Measurements from ENCODE around the gene DHX35. TPM values are rescaled to one million over a fixed set of nuclear protein-coding genes. Genes with fewer than 3 reads are reported as not detected.

The DHX35 gene
- total and polyA plus RNA-seq, 2 of the 13 experiments (the other 11 are each of a cell fraction or from before 2014, with no cell fraction given) = 25.8 to 28.7 TPM

GRCh38 chr20:38935285-38935684 lies 26.9 kb upstream of the DHX35 start (continued):
- TF ChIP-seq GATA4 (IDR thresholded peaks at IDR 0.05; ENCODE audit: borderline replicate concordance, low read depth) (no peak), ZBTB21 (CRISPR knock-in tag; IDR thresholded peaks at IDR 0.05) (no peak), ZNF629 (CRISPR knock-in tag; conservative IDR thresholded peaks at IDR 0.05) (no peak), ZNF678 (CRISPR knock-in tag; IDR thresholded peaks at IDR 0.05) (no peak), ELK4 (CRISPR knock-in tag; IDR thresholded peaks at IDR 0.05; ENCODE audit: borderline replicate concordance) (no peak), IKZF5 (CRISPR knock-in tag; IDR thresholded peaks at IDR 0.05) (no peak), NPAS2 (CRISPR knock-in tag; IDR thresholded peaks at IDR 0.05; ENCODE audit: borderline replicate concordance) (no peak), ZNF7 (CRISPR knock-in tag; IDR thresholded peaks at IDR 0.05) (no peak), GZF1 (CRISPR knock-in tag; IDR thresholded peaks at IDR 0.05) (no peak), JUN (CRISPR knock-in tag; IDR thresholded peaks at IDR 0.05) (no peak), IKZF4 (CRISPR knock-in tag; IDR thresholded peaks at IDR 0.05; ENCODE audit: borderline replicate concordance, low read depth, not compliant biosample characterization) (no peak), SOX6 (IDR thresholded peaks at IDR 0.05) (no peak), SOX6 (CRISPR knock-in tag; IDR thresholded peaks at IDR 0.05) (no peak), PRPF4 (IDR thresholded peaks at IDR 0.05; ENCODE audit: low read depth, low read length, poor library complexity, severe bottlenecking) (no peak), ZIK1 (CRISPR knock-in tag; IDR thresholded peaks at IDR 0.05; ENCODE audit: borderline replicate concordance, low read depth) (no peak), ZNF773 (CRISPR knock-in tag; IDR thresholded peaks at IDR 0.05; ENCODE audit: borderline replicate concordance) (no peak), ZNF749 (CRISPR knock-in tag; IDR thresholded peaks at IDR 0.05; ENCODE audit: borderline replicate concordance) (no peak), U2AF2 (IDR thresholded peaks at IDR 0.05; ENCODE audit: low read depth, low read length) (no peak)
- TF ChIP-seq, protein P1, sequence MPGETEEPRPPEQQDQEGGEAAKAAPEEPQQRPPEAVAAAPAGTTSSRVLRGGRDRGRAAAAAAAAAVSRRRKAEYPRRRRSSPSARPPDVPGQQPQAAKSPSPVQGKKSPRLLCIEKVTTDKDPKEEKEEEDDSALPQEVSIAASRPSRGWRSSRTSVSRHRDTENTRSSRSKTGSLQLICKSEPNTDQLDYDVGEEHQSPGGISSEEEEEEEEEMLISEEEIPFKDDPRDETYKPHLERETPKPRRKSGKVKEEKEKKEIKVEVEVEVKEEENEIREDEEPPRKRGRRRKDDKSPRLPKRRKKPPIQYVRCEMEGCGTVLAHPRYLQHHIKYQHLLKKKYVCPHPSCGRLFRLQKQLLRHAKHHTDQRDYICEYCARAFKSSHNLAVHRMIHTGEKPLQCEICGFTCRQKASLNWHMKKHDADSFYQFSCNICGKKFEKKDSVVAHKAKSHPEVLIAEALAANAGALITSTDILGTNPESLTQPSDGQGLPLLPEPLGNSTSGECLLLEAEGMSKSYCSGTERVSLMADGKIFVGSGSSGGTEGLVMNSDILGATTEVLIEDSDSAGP (CRISPR knock-in tag; IDR thresholded peaks at IDR 0.05; ENCODE audit: borderline replicate concordance) = no peak
- TF ChIP-seq, protein P2, sequence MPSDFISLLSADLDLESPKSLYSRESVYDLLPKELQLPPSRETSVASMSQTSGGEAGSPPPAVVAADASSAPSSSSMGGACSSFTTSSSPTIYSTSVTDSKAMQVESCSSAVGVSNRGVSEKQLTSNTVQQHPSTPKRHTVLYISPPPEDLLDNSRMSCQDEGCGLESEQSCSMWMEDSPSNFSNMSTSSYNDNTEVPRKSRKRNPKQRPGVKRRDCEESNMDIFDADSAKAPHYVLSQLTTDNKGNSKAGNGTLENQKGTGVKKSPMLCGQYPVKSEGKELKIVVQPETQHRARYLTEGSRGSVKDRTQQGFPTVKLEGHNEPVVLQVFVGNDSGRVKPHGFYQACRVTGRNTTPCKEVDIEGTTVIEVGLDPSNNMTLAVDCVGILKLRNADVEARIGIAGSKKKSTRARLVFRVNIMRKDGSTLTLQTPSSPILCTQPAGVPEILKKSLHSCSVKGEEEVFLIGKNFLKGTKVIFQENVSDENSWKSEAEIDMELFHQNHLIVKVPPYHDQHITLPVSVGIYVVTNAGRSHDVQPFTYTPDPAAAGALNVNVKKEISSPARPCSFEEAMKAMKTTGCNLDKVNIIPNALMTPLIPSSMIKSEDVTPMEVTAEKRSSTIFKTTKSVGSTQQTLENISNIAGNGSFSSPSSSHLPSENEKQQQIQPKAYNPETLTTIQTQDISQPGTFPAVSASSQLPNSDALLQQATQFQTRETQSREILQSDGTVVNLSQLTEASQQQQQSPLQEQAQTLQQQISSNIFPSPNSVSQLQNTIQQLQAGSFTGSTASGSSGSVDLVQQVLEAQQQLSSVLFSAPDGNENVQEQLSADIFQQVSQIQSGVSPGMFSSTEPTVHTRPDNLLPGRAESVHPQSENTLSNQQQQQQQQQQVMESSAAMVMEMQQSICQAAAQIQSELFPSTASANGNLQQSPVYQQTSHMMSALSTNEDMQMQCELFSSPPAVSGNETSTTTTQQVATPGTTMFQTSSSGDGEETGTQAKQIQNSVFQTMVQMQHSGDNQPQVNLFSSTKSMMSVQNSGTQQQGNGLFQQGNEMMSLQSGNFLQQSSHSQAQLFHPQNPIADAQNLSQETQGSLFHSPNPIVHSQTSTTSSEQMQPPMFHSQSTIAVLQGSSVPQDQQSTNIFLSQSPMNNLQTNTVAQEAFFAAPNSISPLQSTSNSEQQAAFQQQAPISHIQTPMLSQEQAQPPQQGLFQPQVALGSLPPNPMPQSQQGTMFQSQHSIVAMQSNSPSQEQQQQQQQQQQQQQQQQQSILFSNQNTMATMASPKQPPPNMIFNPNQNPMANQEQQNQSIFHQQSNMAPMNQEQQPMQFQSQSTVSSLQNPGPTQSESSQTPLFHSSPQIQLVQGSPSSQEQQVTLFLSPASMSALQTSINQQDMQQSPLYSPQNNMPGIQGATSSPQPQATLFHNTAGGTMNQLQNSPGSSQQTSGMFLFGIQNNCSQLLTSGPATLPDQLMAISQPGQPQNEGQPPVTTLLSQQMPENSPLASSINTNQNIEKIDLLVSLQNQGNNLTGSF (CRISPR knock-in tag; IDR thresholded peaks at IDR 0.05) = no peak
- TF ChIP-seq, protein P3, sequence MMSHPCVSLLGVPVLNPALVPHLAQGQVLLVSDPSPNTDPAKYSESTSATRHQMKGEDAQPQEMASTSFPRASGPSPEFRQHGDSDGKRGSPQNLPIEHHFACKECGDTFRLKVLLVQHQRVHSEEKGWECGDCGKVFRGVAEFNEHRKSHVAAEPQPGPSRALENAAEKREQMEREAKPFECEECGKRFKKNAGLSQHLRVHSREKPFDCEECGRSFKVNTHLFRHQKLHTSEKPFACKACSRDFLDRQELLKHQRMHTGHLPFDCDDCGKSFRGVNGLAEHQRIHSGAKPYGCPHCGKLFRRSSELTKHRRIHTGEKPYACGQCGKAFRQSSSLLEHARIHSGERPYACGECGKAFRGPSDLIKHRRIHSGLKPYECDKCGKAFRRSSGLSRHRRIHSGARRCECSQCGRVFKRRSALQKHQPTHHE (CRISPR knock-in tag; IDR thresholded peaks at IDR 0.05; ENCODE audit: borderline replicate concordance) = no peak

Measured in HepG2 (cell line).